ENCODE data around the gene DSCAML1.

DNA sequence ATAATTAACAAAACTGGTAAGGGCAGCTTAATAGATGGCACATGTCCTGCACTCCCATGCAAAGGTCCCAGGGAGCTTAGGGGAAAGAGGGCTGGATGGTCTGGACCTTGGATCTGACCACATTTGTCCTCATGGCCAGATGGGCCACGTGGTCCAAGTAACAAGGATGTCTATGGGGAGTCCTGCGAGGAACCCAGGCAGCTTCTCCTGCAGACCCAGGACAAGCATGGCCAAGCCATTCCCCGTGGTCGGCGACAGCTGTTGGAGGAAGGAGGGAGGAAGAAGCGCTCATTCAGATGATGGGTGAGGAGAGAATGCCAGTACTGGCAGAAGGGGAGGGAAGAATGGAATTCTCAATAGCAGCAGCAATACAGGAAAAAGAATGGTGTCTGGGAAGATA, 109.2 kb downstream of the DSCAML1 start:
- TF ChIP-seq EZH2 (IDR thresholded peaks at IDR 0.05; ENCODE audit: insufficient read depth, poor library complexity, severe bottlenecking) (no peak), EZH2phosphoT487 (IDR thresholded peaks at IDR 0.05; ENCODE audit: insufficient read depth, low read depth) (no peak)
